ENCODE results near the gene TMEM94. TPM values are rescaled to one million over a fixed set of nuclear protein-coding genes. Genes with fewer than 3 reads are reported as not detected.
A peak's percentile ranks its signal among the peaks of the same experiment; 100 is the strongest.

Gene TMEM94
- total and polyA plus RNA-seq, 9 of the 15 experiments (the other 6 are each of a cell fraction or from before 2014, with no cell fraction given): 0.35 to 48.1 (median 14.4) TPM

DNA sequence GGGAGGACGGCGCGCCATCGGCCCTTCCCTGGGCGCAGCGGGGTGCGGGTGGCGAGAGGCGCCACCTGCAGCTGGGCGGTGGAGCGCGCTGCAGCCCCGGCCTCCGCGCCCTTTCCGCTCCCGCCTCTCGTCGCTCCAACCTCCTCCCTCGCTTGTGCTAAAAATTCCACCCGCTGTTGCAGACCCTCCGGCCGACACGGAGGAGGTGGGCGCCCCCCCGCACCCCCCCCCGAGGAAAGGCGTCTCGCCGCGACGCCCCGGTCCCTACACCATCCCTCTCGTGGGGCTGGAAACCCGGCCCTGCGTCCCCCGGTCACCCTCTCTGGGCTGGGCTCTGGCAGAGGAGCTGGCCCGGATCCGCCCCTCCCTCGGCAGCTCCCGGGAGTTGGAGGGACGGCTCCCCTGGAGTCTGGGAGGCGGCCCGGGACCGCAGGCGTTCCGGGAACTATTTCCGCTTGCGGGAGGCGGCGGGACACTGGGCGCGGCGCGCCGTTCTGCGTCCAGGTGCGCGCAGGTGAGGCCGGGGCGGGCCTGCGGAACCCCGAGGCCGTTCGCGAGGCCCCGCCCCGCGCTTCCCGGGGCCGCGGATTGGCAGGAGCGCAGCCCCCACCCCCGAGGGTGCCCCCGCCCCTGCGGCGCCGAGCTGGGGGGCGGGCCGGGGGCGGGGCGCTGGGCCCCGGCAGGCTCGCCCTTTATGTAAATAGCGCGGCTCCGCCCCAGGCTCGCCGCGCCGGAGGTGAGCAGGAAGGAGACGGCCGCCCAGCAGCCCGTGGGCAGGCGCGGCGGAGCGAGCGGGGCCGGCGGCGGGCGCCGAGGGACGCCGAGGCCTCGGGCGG, 68.8 kb downstream of the TMEM94 start, which contains the start of gene LLGL2 (continued):
- TF ChIP-seq MGA (IDR thresholded peaks at IDR 0.05) (0 out of 2 replicates have a peak, but pooled peaks have one; percentile 39), FOXA1 (IDR thresholded peaks at IDR 0.05; ENCODE audit: borderline replicate concordance) (no peak), ZNF449 (CRISPR knock-in tag; IDR thresholded peaks at IDR 0.05) (no peak), NR4A1 (CRISPR knock-in tag; IDR thresholded peaks at IDR 0.05) (0 out of 2 replicates have a peak, but pooled peaks have one; percentile 35), NR4A1 (tag; IDR thresholded peaks at IDR 0.05) (0 out of 2 replicates have a peak, but pooled peaks have one; percentile 24), ZNF780A (CRISPR knock-in tag; IDR thresholded peaks at IDR 0.05) (no peak), ZNF644 (tag; IDR thresholded peaks at IDR 0.05; ENCODE audit: low read depth) (no peak), TAF15 (IDR thresholded peaks at IDR 0.05; ENCODE audit: low read depth, low read length) (no peak), KLF13 (tag; IDR thresholded peaks at IDR 0.05; ENCODE audit: borderline replicate concordance, low read depth) (peak; percentile 32; the same call in 1 of the 2 replicates), CCNT2 (IDR thresholded peaks at IDR 0.05; ENCODE audit: borderline replicate concordance, extremely low read depth, insufficient read length, low read depth, low read length) (peak; percentile 59), STAT5A (IDR thresholded peaks at IDR 0.05; ENCODE audit: borderline replicate concordance, low read length) (no peak), JUNB (CRISPR knock-in tag; conservative IDR thresholded peaks at IDR 0.05) (no peak), EHMT2 (IDR thresholded peaks at IDR 0.05) (no peak)
